ENCODE results near the gene FGF5.
"Not testable (repeated sequence)": the region's sequence is repeated elsewhere in the genome, so short reads cannot be mapped to it uniquely, and the experiment has no call there.

FGF5 gene

GRCh38 chr4:80255329-80256095 is 11.0 kb upstream of the FGF5 start:
- DNase-seq: no peak

- DNase-seq: no peak
Measured at GRCh38 chr4:80257851-80258250, 8.6 kb upstream of the FGF5 start.

GRCh38 chr4:80259012-80259411 is 7.5 kb upstream of the FGF5 start:
- no peak for DNase-seq

DNA sequence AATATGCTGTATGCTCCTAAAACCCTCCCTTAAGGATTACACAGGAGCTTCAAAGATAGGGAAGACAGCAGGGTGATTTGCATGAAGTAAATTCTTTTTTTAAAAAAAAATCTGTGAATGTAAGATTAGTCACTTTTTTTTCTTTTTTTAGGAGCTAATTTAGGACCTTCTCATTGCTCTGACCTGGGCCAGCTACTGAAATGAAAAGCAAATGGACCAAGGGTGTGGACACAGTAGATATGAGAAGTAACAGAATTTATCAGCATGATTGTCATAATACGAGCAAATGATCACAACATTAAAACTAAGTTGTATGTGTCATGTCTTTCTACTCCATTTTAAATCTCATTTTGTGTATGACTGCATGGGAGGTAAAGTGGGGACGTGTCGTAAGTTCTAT is 6.6 kb upstream of the FGF5 start:
- no peak for DNase-seq

GRCh38 chr4:80261989-80262600 is 4.4 kb upstream of the FGF5 start:
- no peak for DNase-seq

DNA sequence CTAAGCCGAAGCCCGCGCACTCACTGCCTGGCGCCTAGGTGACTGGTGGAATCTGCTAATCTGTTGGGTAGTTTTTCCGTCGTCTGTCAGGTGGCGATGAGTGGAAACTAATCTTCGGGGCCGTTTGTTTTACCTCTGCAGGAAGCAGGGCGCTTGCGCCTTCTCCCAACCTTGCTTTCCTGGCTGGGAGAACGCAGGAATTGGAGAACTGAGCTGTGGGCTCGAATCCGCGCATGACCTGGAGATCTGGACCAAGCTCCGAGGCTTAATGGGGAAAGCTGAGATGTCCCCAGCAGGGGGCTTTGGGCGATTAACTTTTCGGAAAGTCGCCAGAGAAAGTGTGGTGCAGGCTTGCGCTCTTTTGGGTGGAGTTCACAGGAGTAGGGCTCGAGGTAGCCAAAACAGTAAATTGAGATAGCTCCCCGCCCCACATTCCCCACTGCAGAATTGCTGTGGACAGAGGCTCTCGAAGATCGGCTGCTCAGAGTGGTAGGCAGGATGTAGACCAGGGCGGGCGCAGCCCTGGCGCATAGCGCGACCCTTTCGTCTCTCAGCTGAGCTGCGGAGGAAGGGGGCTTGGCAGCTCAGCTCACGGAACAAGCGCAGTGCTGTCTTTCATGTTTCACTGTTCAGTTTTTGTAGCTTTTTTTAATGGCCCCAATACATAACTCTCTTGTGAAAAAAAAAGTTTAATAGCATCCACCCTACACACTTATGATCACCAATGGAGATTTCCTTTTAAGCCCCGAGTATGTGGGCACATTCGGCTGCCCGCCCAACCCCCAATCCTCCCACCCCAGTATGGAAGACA is 2.7 kb upstream of the FGF5 start:
- no peak for DNase-seq

- no peak for DNase-seq
Measured at GRCh38 chr4:80264352-80264647, 2.2 kb upstream of the FGF5 start.

DNA sequence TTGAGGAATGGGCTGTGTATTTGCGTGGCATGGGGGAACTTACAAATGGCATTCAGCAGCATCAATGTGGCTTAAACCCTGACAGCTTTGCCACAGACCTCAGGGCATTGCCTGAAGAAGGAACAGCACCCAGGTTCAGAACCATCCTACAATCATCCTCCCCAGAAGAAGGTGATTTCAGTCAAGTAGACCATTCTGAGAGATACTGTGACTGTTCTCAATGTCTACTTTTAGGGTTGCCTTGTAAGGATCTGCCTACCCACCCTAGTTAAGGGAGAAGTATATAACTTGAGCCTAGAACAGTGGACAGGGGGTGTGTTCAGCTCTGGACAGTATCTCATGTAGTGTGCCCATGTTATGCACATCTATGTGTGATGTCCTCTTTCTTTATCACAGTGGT is 1.6 kb upstream of the FGF5 start:
- DNase-seq: no peak

GRCh38 chr4:80265571-80266252 is 752 bp upstream of the FGF5 start:
- DNase-seq: no peak

DNA sequence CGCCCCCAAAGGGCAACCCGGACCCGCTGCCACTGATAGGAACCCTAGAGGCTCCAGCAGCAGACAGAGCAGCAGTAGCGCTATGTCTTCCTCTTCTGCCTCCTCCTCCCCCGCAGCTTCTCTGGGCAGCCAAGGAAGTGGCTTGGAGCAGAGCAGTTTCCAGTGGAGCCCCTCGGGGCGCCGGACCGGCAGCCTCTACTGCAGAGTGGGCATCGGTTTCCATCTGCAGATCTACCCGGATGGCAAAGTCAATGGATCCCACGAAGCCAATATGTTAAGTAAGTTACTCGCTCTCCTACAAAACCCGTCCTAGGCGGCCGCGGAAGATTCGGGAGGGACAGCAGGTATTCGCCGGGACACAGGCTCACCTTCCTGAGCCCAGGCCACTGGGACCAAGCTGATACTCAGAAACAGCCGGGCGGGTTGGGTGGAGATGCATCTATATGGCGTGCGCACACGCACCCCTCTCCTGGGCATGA is 477 bp downstream of the FGF5 start:
- DNase-seq: no peak

DNA sequence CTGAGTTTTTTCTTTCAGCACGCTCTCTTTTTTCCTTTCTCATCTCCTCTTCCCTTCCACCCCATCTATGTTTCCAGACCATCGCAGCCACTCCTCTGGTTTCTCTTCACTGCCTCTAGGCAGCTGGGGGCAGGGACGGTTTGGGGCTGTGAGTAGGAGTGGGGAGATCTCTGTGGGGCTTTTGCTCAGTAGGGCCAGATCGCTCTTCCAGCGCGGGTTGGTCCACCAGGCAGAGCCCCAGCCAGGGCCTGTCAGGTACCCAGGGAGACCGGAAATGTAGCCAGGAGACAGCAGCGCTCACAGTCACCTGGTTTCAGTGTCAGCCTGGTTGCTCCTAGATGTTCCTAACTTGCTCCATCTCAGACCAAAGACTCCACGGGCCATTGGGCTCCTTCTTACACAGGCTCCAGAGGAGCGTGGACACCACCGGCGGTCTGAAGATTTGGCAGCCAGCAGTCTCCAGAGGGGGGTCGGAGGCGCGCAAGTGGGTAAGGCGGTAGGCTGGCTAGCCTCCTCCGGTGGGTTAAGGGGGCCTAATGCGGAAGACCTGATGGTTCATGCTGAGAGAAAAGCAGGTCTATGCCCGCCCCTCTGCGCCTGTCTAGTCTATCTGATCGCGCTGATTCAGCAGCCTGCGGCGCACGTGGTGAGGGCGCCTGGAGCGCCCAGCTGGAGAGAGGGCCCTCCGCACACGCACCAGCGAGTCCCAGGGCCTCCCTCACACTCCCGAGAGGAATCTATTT is 1.8 kb downstream of the FGF5 start:
- DNase-seq: no peak

GRCh38 chr4:80268936-80269335 is 2.5 kb downstream of the FGF5 start:
- DNase-seq: no peak

DNA sequence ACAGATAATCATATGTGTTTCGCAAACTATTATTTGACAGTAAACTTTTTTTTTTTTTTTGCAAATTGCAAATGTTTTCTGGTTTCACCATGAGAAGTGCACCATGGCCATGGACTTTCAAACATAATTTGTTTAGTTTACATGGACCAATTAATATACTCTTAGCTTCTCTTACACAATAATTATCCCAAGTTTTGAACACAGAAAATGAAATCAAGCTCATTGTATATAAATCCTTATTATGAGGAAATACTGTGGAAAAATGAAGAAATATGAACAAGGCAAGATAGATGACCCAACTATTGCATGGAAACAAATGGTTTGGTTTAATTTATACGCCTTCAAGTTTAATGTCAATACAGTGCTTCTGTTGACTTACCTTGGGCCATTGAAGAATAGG is 3.9 kb downstream of the FGF5 start:
- DNase-seq: no peak

GRCh38 chr4:80270868-80271267 is 4.4 kb downstream of the FGF5 start:
- DNase-seq: no peak

- no peak for DNase-seq
Measured at GRCh38 chr4:80271801-80272200, 5.3 kb downstream of the FGF5 start.

GRCh38 chr4:80276931-80277330 is 10.5 kb downstream of the FGF5 start:
- no peak for DNase-seq

- no peak for DNase-seq
Measured at GRCh38 chr4:80279751-80280150, 13.3 kb downstream of the FGF5 start.

DNA sequence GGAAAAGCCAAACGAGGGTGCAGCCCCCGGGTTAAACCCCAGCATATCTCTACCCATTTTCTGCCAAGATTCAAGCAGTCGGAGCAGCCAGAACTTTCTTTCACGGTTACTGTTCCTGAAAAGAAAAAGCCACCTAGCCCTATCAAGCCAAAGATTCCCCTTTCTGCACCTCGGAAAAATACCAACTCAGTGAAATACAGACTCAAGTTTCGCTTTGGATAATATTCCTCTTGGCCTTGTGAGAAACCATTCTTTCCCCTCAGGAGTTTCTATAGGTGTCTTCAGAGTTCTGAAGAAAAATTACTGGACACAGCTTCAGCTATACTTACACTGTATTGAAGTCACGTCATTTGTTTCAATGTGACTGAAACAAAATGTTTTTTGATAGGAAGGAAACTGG is 20.0 kb downstream of the FGF5 start:
- DNase-seq: no peak

GRCh38 chr4:80290665-80291064 is 24.2 kb downstream of the FGF5 start:
- not testable (repeated sequence) for DNase-seq

GRCh38 chr4:80294206-80294605 is 27.7 kb downstream of the FGF5 start:
- no peak for DNase-seq

GRCh38 chr4:80295336-80295735 is 28.9 kb downstream of the FGF5 start:
- no peak for DNase-seq

DNA sequence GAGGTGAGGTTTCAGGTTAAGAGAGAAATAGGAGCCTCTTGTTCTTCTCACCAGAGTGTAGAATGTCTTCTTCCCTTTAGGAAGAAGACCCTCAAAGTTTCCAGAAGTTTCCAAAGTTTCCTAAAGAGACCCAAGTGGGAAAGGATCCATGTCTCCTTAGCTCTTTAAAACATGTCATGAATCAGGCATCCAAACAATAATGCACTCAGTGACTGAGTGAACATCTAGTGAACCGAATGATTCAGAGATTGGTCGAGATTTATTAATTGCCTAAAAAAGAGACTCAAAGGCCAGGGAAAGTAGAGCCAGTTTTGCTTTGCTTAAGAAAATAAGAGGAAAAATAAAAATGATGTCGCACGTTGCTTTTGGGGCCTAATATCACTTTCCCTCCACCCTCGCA is 29.4 kb downstream of the FGF5 start:
- no peak for DNase-seq

- DNase-seq: no peak
Measured at GRCh38 chr4:80301884-80302283, 35.4 kb downstream of the FGF5 start.
